ENCODE data around the gene PRKCG. TPM values are rescaled to one million over a fixed set of nuclear protein-coding genes. Genes with fewer than 3 reads are reported as not detected.

Gene PRKCG
- total RNA-seq, 1 donor: under 0.01 TPM

GRCh38 chr19:53951436-53951835 is 69.4 kb downstream of the PRKCG start:
- Histone ChIP-seq H3K4me2 (ENCODE audit: insufficient read depth, low read length) (no peak overlapping the region), H3K4me1 (ENCODE audit: insufficient read depth, low read length) (no peaks in the 10 kb centered on the region), H4K20me1 (ENCODE audit: insufficient read depth, low read length) (no peaks in the 10 kb centered on the region), H3K9me3 (ENCODE audit: low read depth, low read length) (no peaks in the 10 kb centered on the region), H3K27me3 (ENCODE audit: insufficient read depth, low read length) (peaks cover 5% of the 10 kb centered on the region), H3K27ac (ENCODE audit: low read depth, low read length) (no peak overlapping the region), H3K36me3 (ENCODE audit: insufficient read depth, low read length) (no peaks in the 10 kb centered on the region), H2AFZ (ENCODE audit: low read length) (no peak overlapping the region), H3K4me3 (ENCODE audit: insufficient read depth, low read length) (no peak overlapping the region), H3K79me2 (ENCODE audit: insufficient read depth, low read length) (no peaks in the 10 kb centered on the region)
- DNase-seq (ENCODE audit: insufficient read length, low spot score, missing footprints): no peak
- TF ChIP-seq CTCF (IDR thresholded peaks at IDR 0.05; ENCODE audit: extremely low read depth, low read depth, low read length): no peak

- Histone ChIP-seq H3K79me2 (ENCODE audit: insufficient read depth, low read length) (no peaks in the 10 kb centered on the region), H3K4me1 (ENCODE audit: insufficient read depth, low read length) (no peaks in the 10 kb centered on the region), H3K4me3 (ENCODE audit: insufficient read depth, low read length) (no peak overlapping the region), H3K9me3 (ENCODE audit: low read depth, low read length) (no peaks in the 10 kb centered on the region), H2AFZ (ENCODE audit: low read length) (no peak overlapping the region), H3K4me2 (ENCODE audit: insufficient read depth, low read length) (no peak overlapping the region), H4K20me1 (ENCODE audit: insufficient read depth, low read length) (no peaks in the 10 kb centered on the region), H3K27ac (ENCODE audit: low read depth, low read length) (no peak overlapping the region), H3K36me3 (ENCODE audit: insufficient read depth, low read length) (no peaks in the 10 kb centered on the region), H3K27me3 (ENCODE audit: insufficient read depth, low read length) (peaks cover 8% of the 10 kb centered on the region)
- DNase-seq (ENCODE audit: insufficient read length, low spot score, missing footprints): peak; percentile 52
- no peak for TF ChIP-seq CTCF (IDR thresholded peaks at IDR 0.05; ENCODE audit: extremely low read depth, low read depth, low read length)
Measured at GRCh38 chr19:53951947-53952346, 70.0 kb downstream of the PRKCG start.

GRCh38 chr19:53953383-53953782 is 71.4 kb downstream of the PRKCG start:
- Histone ChIP-seq H3K27ac (ENCODE audit: low read depth, low read length) (no peak overlapping the region), H3K36me3 (ENCODE audit: insufficient read depth, low read length) (no peaks in the 10 kb centered on the region), H4K20me1 (ENCODE audit: insufficient read depth, low read length) (no peaks in the 10 kb centered on the region), H3K27me3 (ENCODE audit: insufficient read depth, low read length) (peaks cover 22% of the 10 kb centered on the region), H3K4me2 (ENCODE audit: insufficient read depth, low read length) (no peak overlapping the region), H2AFZ (ENCODE audit: low read length) (no peak overlapping the region), H3K79me2 (ENCODE audit: insufficient read depth, low read length) (no peaks in the 10 kb centered on the region), H3K4me1 (ENCODE audit: insufficient read depth, low read length) (no peaks in the 10 kb centered on the region), H3K4me3 (ENCODE audit: insufficient read depth, low read length) (no peak overlapping the region), H3K9me3 (ENCODE audit: low read depth, low read length) (no peaks in the 10 kb centered on the region)
- peak; percentile 69 for DNase-seq (ENCODE audit: insufficient read length, low spot score, missing footprints)
- no peak for TF ChIP-seq CTCF (IDR thresholded peaks at IDR 0.05; ENCODE audit: extremely low read depth, low read depth, low read length)

Other genes with a start within 250 kb of the PRKCG start
- under 0.01 TPM in 1 of 2 replicates, not detected in the other for gene NLRP12, start 57.9 kb upstream of the PRKCG start, total RNA-seq
- gene MYADM, start 14.3 kb upstream of the PRKCG start, total RNA-seq: 16.2 and 17.4 TPM in 2 replicates
- gene CACNG7, start 27.1 kb downstream of the PRKCG start, total RNA-seq: not detected in 2 replicates
- gene CACNG8, start 80.7 kb downstream of the PRKCG start, total RNA-seq: not detected in 2 replicates
- 0.36 TPM in 1 of 2 replicates, not detected in the other for gene CACNG6, start 109.4 kb downstream of the PRKCG start, total RNA-seq
- not detected in 2 replicates for gene VSTM1, start 181.7 kb downstream of the PRKCG start, total RNA-seq
- not detected in 2 replicates for gene TARM1, start 199.2 kb downstream of the PRKCG start, total RNA-seq
- gene OSCAR, start 218.6 kb downstream of the PRKCG start, total RNA-seq: 0.36 and 0.59 TPM in 2 replicates
- gene NDUFA3, start 220.7 kb downstream of the PRKCG start, total RNA-seq: 6.8 and 8.3 TPM in 2 replicates
- gene TFPT, start 233.5 kb downstream of the PRKCG start, total RNA-seq: 17.4 TPM in 2 replicates
- gene PRPF31, start 233.6 kb downstream of the PRKCG start, total RNA-seq: 42.1 and 46.7 TPM in 2 replicates

All from osteoblast (primary cell).